GM18507 (cell line): ENCODE results near the gene TNIK.
"Not testable (repeated sequence)": the region's sequence is repeated elsewhere in the genome, so short reads cannot be mapped to it uniquely, and the experiment has no call there.

ENCODE experiments used
- DNase-seq: peaks from one replicate; pipeline ENCODE4 v3.0.0; 2011; ENCODE audit warnings: low read depth; ENCODE audit not compliant: insufficient read length; ENCODE audit errors: extremely low spot score
- FAIRE-seq: peaks from 2 replicates; lab custom pipeline; 2011; peaks lifted over from hg19 to GRCh38; lab: Jason Lieb, UNC

Gene TNIK

GRCh38 chr3:171256445-171257250 is 203.6 kb downstream of the TNIK start:
- no peak for DNase-seq
- FAIRE-seq: no peak

GRCh38 chr3:171255236-171255806 is 204.9 kb downstream of the TNIK start:
- DNase-seq (no peak), FAIRE-seq (peak; percentile 99)

- no peak for FAIRE-seq
- no peak for DNase-seq
Measured at GRCh38 chr3:171254315-171254714, 205.9 kb downstream of the TNIK start.

- FAIRE-seq: no peak
- no peak for DNase-seq
Measured at GRCh38 chr3:171251835-171252234, 208.4 kb downstream of the TNIK start.

GRCh38 chr3:171250444-171250843 is 209.8 kb downstream of the TNIK start:
- FAIRE-seq (peak; percentile 31), DNase-seq (no peak)

GRCh38 chr3:171249245-171249644 is 211.0 kb downstream of the TNIK start:
- FAIRE-seq (no peak), DNase-seq (no peak)

GRCh38 chr3:171248426-171249111 is 211.6 kb downstream of the TNIK start:
- FAIRE-seq: peak; percentile 94
- no peak for DNase-seq

- DNase-seq: no peak
- FAIRE-seq: peak; percentile 36
Measured at GRCh38 chr3:171245796-171246765, 214.1 kb downstream of the TNIK start.

- FAIRE-seq (no peak), DNase-seq (no peak)
Measured at GRCh38 chr3:171242951-171243350, 217.3 kb downstream of the TNIK start.

- FAIRE-seq: no peak
- DNase-seq: no peak
Measured at GRCh38 chr3:171242170-171242569, 218.0 kb downstream of the TNIK start.

GRCh38 chr3:171241655-171242054 is 218.6 kb downstream of the TNIK start:
- DNase-seq, FAIRE-seq: not testable (repeated sequence)

GRCh38 chr3:171240504-171240835 is 219.7 kb downstream of the TNIK start:
- no peak for DNase-seq
- no peak for FAIRE-seq

GRCh38 chr3:171239757-171240503 is 220.3 kb downstream of the TNIK start:
- FAIRE-seq (peak; percentile 51), DNase-seq (no peak)

- DNase-seq (no peak), FAIRE-seq (no peak)
Measured at GRCh38 chr3:171237009-171237385, 223.2 kb downstream of the TNIK start.

GRCh38 chr3:171236265-171237008 is 223.8 kb downstream of the TNIK start:
- DNase-seq: no peak

GRCh38 chr3:171234298-171235010 is 225.8 kb downstream of the TNIK start:
- FAIRE-seq (no peak), DNase-seq (no peak)

More at GRCh38 chr3:171236265-171237008, 223.8 kb downstream of the TNIK start:
- FAIRE-seq: peak; percentile 24

GRCh38 chr3:171231361-171231760 is 228.8 kb downstream of the TNIK start:
- DNase-seq: no peak

GRCh38 chr3:171230865-171231264 is 229.3 kb downstream of the TNIK start:
- DNase-seq (no peak), FAIRE-seq (no peak)

More at GRCh38 chr3:171231361-171231760, 228.8 kb downstream of the TNIK start:
- no peak for FAIRE-seq
